ENCODE results near the gene MYO18B. TPM values are rescaled to one million over a fixed set of nuclear protein-coding genes. Genes with fewer than 3 reads are reported as not detected.

Gene MYO18B
- total and polyA plus RNA-seq, 2 donors (not counting 3 experiments of a cell fraction or from before 2014, with no cell fraction given) = 0.01 TPM; not detected in 1

GRCh38 chr22:25922141-25922540 is 180.2 kb downstream of the MYO18B start:
- Histone ChIP-seq H3K4me1 (ENCODE audit: control insufficient read depth, extremely low read depth, insufficient read depth, low read length) (no peaks in the 10 kb centered on the region), H3K4me2 (ENCODE audit: insufficient read depth, low read length) (no peak overlapping the region), H3K27me3 (ENCODE audit: control insufficient read depth in 2 of 2, insufficient read depth in 2 of 2, low read length in 2 of 2) (no peaks in the 10 kb centered on the region), H4K20me1 (replicated peaks; ENCODE audit: control insufficient read depth, extremely low read depth, insufficient read depth, low read length) (no peaks in the 10 kb centered on the region), H3K79me2 (ENCODE audit: control insufficient read depth, insufficient read depth, low read length) (no peaks in the 10 kb centered on the region), H2AFZ (ENCODE audit: low read depth, low read length) (no peak overlapping the region), H3K4me3 (replicated peaks in 1 of 3; ENCODE audit: insufficient read depth in 1 of 3, low read depth in 1 of 3, low read length in 3 of 3) (no peak overlapping the region), H3K27ac (ENCODE audit: insufficient read depth, low read depth, low read length) (no peak overlapping the region), H3K9ac (replicated peaks; ENCODE audit: extremely low read depth, insufficient read depth, low read length) (no peak overlapping the region), H3K36me3 (ENCODE audit: control insufficient read depth in 2 of 2, extremely low read depth in 1 of 2, insufficient read depth in 2 of 2, low read length in 2 of 2) (no peaks in the 10 kb centered on the region), H3K9me1 (replicated peaks; ENCODE audit: control insufficient read depth, extremely low read depth, insufficient read depth, low read length) (no peaks in the 10 kb centered on the region), H3K9me3 (replicated peaks; ENCODE audit: control insufficient read depth, insufficient read depth, low read length) (no peaks in the 10 kb centered on the region)
- no TSS peak for BruUV-seq (replicated peaks)
- DNase-seq (ENCODE audit: low read depth, low spot score) (no peak), FAIRE-seq (no peak)
- TF ChIP-seq EZH2 (IDR thresholded peaks at IDR 0.05; ENCODE audit: borderline replicate concordance, low read depth, low read length, severe bottlenecking) = no peak
- TF ChIP-seq CTCF (IDR thresholded peaks at IDR 0.05; ENCODE audit: extremely low read depth in 1 of 2, insufficient read depth in 1 of 2, low read depth in 1 of 2, low read length in 2 of 2) = no peak
- TF ChIP-seq POLR2A (IDR thresholded peaks at IDR 0.05; ENCODE audit: low read depth, low read length) = no peak
- no peak for TF ChIP-seq JUN (IDR thresholded peaks at IDR 0.05; ENCODE audit: borderline replicate concordance, insufficient read depth, insufficient read length, low read depth)
- no peak for TF ChIP-seq POLR2AphosphoS5 (IDR thresholded peaks at IDR 0.05; ENCODE audit: insufficient read depth, low read depth, low read length)
- TF ChIP-seq, protein P1, sequence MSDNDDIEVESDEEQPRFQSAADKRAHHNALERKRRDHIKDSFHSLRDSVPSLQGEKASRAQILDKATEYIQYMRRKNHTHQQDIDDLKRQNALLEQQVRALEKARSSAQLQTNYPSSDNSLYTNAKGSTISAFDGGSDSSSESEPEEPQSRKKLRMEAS (IDR thresholded peaks at IDR 0.05; ENCODE audit: insufficient read depth, insufficient read length) = no peak
- no peak for TF ChIP-seq MYC (IDR thresholded peaks at IDR 0.05; ENCODE audit: low read depth, low read length)
- no peak for TF ChIP-seq FOS (IDR thresholded peaks at IDR 0.05; ENCODE audit: borderline replicate concordance, insufficient read depth, low read length)
- TF ChIP-seq GATA2 (IDR thresholded peaks at IDR 0.05; ENCODE audit: insufficient read depth, insufficient read length, low read depth, low read length) = no peak
- dilution Hi-C loops (cut with MboI; ENCODE audit: extremely low pct_ligation_motif_present, low sequenced_read_pairs) (no loop called here), intact Hi-C loops (cut with micrococcal nuclease) (no loop called here)
- ChIA-PET CTCF (no interaction called here), POLR2A (no interaction called here)

Data from endothelial cell of umbilical vein (primary cell).